GM19035 (cell line): ENCODE measurements around the gene POLR3GL.

Experiments
- ATAC-seq: cut with Tn5 transposase; IDR thresholded peaks from one replicate; pipeline ENCODE4 v1.9.1; 2021; ENCODE audit not compliant: unreplicated experiment

POLR3GL gene

GRCh38 chr1:145990249-145990855 is 25.9 kb downstream of the POLR3GL start:
- ATAC-seq = no peak

- ATAC-seq = no peak
Measured at GRCh38 chr1:145991735-145992412, 27.4 kb downstream of the POLR3GL start.

- ATAC-seq = no peak
Measured at GRCh38 chr1:145992502-145992936, 28.0 kb downstream of the POLR3GL start.

- ATAC-seq = no peak
Measured at GRCh38 chr1:145992958-145993617, 28.6 kb downstream of the POLR3GL start.

- no peak for ATAC-seq
Measured at GRCh38 chr1:145993618-145994390, 29.3 kb downstream of the POLR3GL start.

GRCh38 chr1:145994391-145995120 is 30.1 kb downstream of the POLR3GL start:
- ATAC-seq = no peak

GRCh38 chr1:145995148-145995881 is 30.8 kb downstream of the POLR3GL start:
- no peak for ATAC-seq

GRCh38 chr1:145995964-145996432 is 31.5 kb downstream of the POLR3GL start:
- ATAC-seq = no peak

- ATAC-seq = peak; percentile 96
Measured at GRCh38 chr1:145996433-145997015, 32.0 kb downstream of the POLR3GL start, which contains the start of gene TXNIP. Gene TXNIP, minus strand, starts transcription at chr1:145996579. Its CDS starts 313 bp downstream, at chr1:145996266.

GRCh38 chr1:145997016-145997717 is 32.7 kb downstream of the POLR3GL start:
- ATAC-seq = peak; percentile 35

- ATAC-seq = no peak
Measured at GRCh38 chr1:145997718-145998023, 33.2 kb downstream of the POLR3GL start.

GRCh38 chr1:145999321-146000024 is 35.0 kb downstream of the POLR3GL start:
- ATAC-seq = no peak

- ATAC-seq = no peak
Measured at GRCh38 chr1:146001709-146002108, 37.2 kb downstream of the POLR3GL start.

- no peak for ATAC-seq
Measured at GRCh38 chr1:146007489-146008133, 43.1 kb downstream of the POLR3GL start.

- ATAC-seq = no peak
Measured at GRCh38 chr1:146010126-146010738, 45.7 kb downstream of the POLR3GL start.

- ATAC-seq = no peak
Measured at GRCh38 chr1:146012703-146013558, 48.4 kb downstream of the POLR3GL start.

- ATAC-seq = no peak
Measured at GRCh38 chr1:146013559-146013922, 49.1 kb downstream of the POLR3GL start.
